K562 (cell line): ENCODE results near the gene B4GALNT3. TPM values are rescaled to one million over a fixed set of nuclear protein-coding genes. Genes with fewer than 3 reads are reported as not detected.

ENCODE experiments used
- CBFA2T2 ChIP-seq: fragments of 450-650 bp; conservative IDR thresholded peaks from 2 replicates; pipeline ENCODE4 v1.6.1; 2017; ENCODE audit warnings: mild to moderate bottlenecking
- TFE3 ChIP-seq: fragments of 450-650 bp; formaldehyde crosslinking; IDR thresholded peaks from 2 replicates; pipeline ENCODE4 v1.4.0; 2020; ENCODE audit warnings: mild to moderate bottlenecking, mixed read lengths
- USF1 ChIP-seq: sonication (generic); formaldehyde crosslinking; IDR thresholded peaks from 2 replicates; pipeline ENCODE4 v1.9.0; 2022; ENCODE audit warnings: mild to moderate bottlenecking, missing genetic modification reagents
- USF2 ChIP-seq: sonication (generic); formaldehyde crosslinking; IDR thresholded peaks from 2 replicates; pipeline ENCODE4 v1.5.0; 2020; ENCODE audit warnings: missing genetic modification reagents
- ZBTB43 ChIP-seq: sonication (generic); formaldehyde crosslinking; IDR thresholded peaks from 2 replicates; pipeline ENCODE4 v1.8.0; 2023; ENCODE audit warnings: mild to moderate bottlenecking, missing genetic modification reagents
- polyA plus RNA-seq, 8 experiments: library from polyadenylated mRNA; depleted of rRNA in 4 of 8; stranded (reverse) in 5 of 8; unstranded in 3 of 8; fragments of >200 nt; fragmentation: Nextera tagmentation in 2 of 8; fragmentation: Illumina TruSeq in 1 of 8; extraction: Ambion mirVana in 2 of 8; extraction: Trizol in 1 of 8; gene quantifications; 2 replicates each; pipeline versions ENCODE4 v1.2.1 to v1.2.3, GENCODE V29; 2011 to 2014; ENCODE audit warnings: inconsistent platforms in 1 of 8, missing spikeins in 1 of 8
- total RNA-seq, 7 experiments: library from RNA; depleted of rRNA in 6 of 7; stranded (reverse); fragments of >200 nt in 6 of 7; fragmentation: Illumina TruSeq in 2 of 7; extraction: Trizol in 2 of 7; gene quantifications; 2 replicates each; pipeline versions ENCODE4 v1.2.1 to v1.2.3, GENCODE V29; 2011 to 2021; ENCODE audit warnings: low replicate concordance in 1 of 7

The B4GALNT3 gene
- total and polyA plus RNA-seq, 9 of the 15 experiments (the other 6 are each of a cell fraction or from before 2014, with no cell fraction given), result 0.04 to 0.36 (median 0.10) TPM; not detected in 6

- no peak for TF ChIP-seq ZBTB43 (CRISPR knock-in tag)
- TF ChIP-seq TFE3 (CRISPR knock-in tag), result peak; percentile 89
- peak; percentile 50 for TF ChIP-seq USF2 (CRISPR knock-in tag)
- TF ChIP-seq CBFA2T2, result peak; percentile 18; the same call in 1 of the 2 replicates
- TF ChIP-seq USF1 (CRISPR knock-in tag), result peak; percentile 30; the same call in 1 of the 2 replicates
Measured at GRCh38 chr12:552466-552865, 92.7 kb downstream of the B4GALNT3 start (continued).
